Hepatocyte (in vitro differentiated cells): ENCODE results near the gene NKAIN2.

Experiments
- EZH2 ChIP-seq: fragments of 200-600 bp; sonication (generic); IDR thresholded peaks from 2 replicates; pipeline ENCODE4 v1.6.1; 2016; ENCODE audit warnings: antibody characterized with exemption, mild to moderate bottlenecking, borderline replicate concordance
- TF ChIP-seq, protein P1 (sequence below): fragments of 200-600 bp; sonication (generic); IDR thresholded peaks from 2 replicates; pipeline ENCODE4 v1.5.1; 2016; ENCODE audit warnings: antibody characterized with exemption, mild to moderate bottlenecking; ENCODE audit not compliant: poor library complexity

DNA sequence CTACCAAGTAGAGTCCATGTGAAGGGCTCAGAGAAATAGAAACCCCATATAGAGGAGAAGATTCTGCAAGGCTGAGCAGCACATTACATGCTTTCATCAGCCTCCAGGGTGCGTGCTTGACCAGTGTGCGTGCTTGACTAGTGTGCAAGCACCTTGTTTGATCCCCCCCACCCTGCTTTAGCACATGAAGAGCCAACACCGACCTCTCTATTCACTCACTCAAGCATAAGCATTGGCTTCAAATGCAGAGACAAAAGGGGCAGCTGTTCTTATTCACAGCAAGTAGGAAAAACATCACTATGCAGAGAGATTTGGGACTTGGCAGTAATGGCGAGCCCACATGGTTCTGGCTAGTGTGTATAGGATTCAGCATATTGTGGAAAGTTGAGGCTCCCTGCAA lies 879.8 kb downstream of the NKAIN2 start:
- TF ChIP-seq, protein P1, sequence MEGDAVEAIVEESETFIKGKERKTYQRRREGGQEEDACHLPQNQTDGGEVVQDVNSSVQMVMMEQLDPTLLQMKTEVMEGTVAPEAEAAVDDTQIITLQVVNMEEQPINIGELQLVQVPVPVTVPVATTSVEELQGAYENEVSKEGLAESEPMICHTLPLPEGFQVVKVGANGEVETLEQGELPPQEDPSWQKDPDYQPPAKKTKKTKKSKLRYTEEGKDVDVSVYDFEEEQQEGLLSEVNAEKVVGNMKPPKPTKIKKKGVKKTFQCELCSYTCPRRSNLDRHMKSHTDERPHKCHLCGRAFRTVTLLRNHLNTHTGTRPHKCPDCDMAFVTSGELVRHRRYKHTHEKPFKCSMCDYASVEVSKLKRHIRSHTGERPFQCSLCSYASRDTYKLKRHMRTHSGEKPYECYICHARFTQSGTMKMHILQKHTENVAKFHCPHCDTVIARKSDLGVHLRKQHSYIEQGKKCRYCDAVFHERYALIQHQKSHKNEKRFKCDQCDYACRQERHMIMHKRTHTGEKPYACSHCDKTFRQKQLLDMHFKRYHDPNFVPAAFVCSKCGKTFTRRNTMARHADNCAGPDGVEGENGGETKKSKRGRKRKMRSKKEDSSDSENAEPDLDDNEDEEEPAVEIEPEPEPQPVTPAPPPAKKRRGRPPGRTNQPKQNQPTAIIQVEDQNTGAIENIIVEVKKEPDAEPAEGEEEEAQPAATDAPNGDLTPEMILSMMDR: no peak
- TF ChIP-seq EZH2: no peak
